Activated naive CD4-positive, alpha-beta T cell treated with anti-CD3 and anti-CD28 coated beads, Interleukin-2, amount 50 U/mL, for 16 hours (primary cell): ENCODE results near the gene YIF1A.
"Not testable (repeated sequence)": the region's sequence is repeated elsewhere in the genome, so short reads cannot be mapped to it uniquely, and the experiment has no call there.

Experiments
- DNase-seq: peaks from one replicate; pipeline ENCODE4 v3.0.0-alpha.2; 2020

YIF1A gene

DNA sequence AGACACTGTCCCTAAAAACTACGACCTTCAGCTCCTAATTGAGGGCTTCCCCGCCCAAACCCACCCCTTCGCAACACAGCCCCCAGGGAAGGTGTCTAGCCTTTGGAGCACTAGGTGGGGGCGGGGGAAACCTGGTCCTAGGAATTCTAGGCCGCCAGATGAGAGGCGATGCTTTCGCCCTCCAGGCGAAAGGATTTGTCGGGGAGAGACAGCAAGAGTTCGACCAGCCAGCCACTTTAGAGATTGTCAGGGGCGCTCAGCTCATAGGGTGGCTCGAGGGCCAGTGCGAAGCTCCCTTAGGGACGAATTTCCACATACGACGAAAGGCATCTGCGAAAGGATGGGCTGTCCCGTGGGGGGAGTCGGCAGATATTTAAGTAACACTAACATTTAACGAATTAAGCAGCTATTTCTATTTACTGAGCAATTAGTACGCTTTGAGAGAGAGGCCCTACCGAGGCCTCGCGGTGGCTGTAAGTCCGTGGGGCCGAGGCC lies 22.6 kb upstream of the YIF1A start:
- DNase-seq: no peak

DNA sequence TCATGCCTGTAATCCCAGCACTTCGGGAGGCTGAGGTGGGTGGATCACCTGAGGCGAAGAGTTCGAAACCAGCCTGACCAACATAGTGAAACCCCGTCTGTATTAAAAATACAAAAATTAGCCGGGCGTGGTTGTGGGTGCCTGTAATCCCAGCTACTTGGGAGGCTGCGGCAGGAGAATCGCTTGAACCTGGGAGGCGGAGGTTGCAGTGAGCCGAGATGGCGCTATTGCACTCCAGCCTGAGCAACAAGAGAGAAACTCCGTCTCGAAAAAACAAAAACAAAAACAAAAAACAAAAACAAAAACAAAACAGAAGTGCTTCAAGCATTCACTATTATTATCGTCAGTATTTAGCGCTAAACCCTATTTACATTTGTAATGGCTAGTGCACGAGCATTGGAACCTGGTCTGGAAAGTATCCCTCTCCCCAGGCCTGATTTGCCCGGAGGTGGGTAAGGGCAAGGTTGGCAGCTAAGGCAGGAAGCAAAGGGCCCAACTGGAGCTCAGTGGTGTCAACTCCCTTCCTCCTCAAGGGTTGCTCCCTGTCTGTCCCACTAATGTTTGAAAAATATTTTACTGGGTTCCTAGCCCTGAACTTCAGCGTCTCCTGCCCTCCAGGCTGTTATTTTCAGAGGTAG lies 22.0 kb upstream of the YIF1A start:
- not testable (repeated sequence) for DNase-seq

DNA sequence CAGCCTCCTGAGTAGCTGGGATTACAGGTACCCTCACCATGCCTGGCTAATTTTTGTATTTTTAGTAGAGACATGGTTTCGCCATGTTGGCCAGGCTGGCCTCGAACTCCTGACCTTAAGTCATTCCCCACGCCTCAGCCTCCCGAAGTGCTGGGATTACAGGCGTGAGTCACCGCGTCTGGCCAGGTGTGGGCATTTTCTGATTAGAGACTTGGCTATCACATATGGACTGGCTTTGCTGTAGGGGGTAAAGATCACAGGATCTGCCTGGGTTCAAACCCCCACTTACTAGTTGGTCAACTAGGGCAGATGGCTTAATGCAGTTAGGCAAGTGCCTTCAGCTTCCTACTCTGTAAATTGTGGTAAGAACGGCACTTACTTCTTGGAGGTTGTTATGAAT lies 21.4 kb upstream of the YIF1A start:
- DNase-seq: no peak

DNA sequence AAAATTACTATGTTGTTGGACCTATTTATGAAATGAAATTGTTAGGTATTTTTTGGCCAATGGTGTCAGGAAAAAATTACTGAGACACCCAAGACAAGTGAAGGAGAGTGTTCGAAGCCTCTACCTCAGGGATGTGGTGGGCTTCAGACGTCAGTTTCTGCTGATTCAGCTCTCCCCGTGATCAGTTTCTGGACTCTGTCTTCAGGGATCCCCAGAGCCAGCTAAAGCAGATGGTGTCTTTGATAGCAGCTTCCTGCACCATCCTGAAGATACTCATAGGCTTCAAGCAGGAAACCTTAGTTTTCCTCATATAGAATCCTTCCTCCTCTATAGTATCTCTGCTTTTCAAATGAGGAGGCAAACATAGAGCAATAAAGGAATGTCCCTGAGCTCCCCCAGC lies 20.5 kb upstream of the YIF1A start:
- no peak for DNase-seq

DNA sequence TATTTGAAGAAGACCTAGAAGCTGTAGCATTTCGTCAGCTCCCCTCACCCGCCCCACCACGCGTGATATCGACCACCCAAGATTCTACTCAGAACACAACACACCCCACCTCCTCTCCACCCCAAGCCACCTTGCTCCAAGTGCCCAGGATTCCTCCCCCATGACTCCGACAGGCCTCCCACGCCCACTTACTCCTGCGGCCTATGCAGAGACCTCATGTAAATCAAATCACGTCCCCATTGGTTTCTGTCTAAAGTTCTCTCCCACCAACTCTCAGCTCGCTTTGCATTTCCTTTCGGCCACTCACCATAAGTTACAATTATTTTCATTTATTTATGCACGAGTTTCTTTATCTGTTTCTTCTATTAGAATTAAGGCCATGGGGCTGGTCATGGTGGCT lies 13.7 kb upstream of the YIF1A start:
- no peak for DNase-seq

DNA sequence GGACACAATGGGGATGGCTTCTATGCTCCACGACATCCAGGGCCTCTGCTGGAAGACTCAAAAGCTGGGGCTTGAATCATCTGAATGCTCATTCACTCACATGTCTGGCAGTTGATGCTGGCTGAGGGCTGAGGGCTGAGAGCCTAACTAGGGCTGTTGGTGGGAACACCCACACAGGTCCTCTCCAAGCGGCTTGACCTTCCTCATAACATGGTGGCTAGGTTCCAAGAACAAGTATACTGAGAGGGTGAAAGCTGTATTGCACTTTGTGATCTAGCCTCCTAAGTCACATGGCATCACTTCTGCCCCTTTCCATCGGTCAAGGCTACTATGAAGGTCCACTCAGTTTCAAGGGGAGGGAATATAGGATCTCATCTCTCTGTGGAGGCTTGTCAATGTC lies 10.2 kb upstream of the YIF1A start:
- no peak for DNase-seq

DNA sequence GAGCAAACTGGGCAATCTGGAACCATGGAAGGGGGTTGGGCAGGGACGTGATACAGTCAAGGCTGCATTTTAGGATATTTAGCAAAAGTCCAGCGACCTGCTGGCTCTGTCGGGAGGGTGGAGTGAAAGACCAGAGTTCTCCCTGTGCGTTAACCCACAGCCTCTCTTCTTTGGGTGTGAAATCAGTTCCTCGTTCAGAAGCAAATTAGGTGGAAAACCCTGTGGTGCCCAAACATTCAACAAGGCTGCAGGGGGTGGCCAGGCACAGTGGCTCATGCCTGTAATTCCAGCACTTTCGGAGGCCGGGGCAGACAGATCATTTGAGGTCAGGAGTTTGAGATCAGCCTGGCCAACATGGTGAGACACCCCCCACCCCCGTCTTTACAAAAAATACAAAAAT lies 8.7 kb upstream of the YIF1A start:
- no peak for DNase-seq

DNA sequence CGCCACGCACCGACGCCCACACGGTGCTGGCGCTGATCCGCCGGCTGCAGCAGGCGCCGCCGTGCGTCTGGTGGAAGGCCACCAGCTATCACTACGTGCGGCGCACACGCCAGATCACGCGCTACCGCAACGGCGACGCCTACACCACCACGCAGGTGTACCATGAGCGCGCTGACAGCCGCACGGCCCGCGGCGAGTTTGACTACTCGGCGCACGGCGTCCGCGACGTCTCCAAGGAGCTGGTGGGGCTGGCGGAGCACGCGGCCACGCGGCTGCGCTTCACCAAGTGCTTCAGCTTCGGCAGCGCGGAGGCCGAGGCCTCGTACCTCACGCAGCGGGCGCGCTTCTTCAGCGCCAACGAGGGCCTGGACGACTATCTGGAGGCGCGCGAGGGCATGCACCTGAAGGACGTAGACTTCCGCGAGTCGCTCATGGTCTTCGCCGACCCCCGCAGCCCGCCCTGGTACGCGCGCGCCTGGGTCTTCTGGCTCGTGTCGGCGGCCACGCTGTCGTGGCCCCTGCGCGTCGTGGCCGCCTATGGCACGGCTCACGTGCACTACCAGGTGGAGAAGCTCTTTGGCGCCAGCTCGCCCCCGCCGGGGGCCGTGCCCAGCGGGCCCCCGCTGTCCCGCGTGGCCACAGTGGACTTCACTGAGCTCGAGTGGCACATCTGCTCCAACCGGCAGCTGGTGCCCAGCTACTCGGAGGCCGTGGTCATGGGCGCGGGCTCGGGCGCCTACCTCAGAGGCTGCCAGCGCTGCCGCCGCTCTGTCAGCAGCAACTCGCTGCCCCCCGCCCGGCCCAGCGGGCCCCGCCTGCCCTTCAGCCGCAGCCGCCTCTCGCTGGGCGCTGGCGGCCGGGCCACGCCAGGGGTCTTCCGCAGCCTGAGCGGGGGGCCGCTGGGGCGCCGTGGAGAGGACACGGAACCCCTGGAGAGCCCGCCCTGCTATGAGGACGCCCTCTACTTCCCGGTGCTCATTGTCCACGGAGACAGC lies 6.0 kb upstream of the YIF1A start:
- DNase-seq: no peak

DNA sequence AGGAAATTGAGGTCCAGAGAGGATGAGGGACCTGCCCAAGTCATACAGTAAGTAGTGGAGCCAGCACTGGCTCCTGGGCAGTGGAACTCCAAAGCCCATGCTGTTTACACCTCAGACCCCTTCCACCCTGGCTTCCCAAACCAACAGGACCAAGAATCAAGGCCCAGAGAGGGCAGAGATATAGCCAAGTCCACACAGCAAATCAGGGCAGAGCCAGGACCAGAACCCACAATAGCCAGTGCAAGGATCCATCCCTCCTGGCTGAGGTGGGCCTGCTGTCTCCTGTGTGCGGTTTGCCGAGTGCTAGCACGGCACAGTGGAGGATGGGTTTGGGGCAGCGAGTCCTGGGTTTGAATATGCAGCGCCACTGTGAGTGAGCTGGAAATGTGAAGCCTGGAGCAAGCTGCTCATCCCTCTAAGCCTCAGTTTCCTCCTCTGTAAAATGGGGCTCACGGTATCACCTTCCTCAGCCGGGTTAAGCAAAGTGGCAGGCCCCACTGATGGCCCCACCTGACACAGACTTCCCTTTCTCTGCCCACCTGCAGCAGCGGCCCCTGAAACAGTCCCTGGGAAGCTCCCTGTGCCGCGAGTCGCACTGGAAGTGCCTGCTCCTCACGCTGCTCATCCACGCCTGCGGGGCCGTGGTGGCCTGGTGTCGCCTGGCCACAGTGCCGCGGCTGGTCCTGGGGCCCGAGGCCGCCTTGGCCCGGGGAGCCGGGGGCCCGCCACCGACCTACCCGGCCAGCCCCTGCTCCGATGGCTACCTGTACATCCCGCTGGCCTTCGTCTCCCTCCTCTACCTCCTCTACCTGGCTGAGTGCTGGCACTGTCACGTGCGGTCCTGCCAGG lies 5.1 kb upstream of the YIF1A start:
- no peak for DNase-seq

DNA sequence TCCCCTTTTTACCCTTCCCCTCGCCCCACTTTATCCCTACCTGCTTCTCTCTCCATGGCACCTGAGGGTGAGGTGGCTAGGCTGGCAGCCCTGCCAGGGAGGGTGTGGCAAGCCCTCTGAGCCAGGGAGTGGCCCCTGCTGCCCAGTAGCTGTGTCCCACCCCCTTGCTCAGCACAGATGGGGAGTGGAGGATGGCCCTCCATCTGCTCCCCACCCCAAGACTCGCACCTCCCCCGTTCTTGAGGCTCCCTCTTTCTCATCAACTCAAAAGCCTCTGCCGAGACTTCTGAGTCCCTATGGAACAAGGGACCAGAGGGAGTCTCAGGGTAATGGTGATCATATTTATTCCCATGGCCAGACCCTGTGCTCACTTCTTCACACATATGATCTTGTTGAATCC lies 4.4 kb upstream of the YIF1A start:
- no peak for DNase-seq

DNA sequence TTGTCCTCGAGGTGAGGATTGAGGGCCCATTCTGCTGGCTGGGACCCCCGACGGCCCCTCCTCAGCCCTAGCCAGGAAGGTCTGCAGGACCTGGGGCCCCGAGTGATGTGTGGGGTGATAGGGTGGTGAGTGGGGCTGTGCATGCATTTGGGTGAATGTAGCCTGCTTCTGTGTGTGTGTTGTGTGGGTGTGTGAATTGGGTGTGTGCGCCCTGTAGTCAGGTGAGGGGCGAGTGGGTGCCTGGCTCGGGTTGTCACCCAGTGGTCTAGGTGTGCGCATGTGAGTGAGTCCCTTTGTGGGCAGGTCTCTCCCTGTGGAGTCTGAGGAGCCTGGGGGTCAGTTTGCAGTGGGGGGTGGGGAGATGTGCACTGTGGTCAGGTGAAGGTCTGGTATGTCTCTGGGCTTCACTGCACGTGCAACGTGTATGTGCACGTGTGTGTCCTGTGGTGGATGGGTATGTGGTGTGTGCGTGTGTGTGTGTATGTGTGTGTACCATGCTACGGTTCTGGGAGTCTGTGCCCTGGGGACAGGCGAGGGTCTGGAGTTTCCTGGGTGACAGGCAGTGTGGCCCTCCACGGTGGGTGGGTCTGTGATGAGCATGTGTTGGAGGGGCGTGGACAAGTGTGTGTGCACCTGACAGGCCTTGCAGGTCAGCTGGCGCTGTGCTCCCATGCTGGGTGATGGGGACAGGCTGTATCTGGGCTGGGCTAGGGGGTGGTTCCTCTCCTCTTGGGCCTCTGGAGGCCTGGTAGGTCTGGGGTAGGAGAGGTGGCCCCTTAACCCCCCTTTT lies 3.8 kb upstream of the YIF1A start:
- no peak for DNase-seq

DNA sequence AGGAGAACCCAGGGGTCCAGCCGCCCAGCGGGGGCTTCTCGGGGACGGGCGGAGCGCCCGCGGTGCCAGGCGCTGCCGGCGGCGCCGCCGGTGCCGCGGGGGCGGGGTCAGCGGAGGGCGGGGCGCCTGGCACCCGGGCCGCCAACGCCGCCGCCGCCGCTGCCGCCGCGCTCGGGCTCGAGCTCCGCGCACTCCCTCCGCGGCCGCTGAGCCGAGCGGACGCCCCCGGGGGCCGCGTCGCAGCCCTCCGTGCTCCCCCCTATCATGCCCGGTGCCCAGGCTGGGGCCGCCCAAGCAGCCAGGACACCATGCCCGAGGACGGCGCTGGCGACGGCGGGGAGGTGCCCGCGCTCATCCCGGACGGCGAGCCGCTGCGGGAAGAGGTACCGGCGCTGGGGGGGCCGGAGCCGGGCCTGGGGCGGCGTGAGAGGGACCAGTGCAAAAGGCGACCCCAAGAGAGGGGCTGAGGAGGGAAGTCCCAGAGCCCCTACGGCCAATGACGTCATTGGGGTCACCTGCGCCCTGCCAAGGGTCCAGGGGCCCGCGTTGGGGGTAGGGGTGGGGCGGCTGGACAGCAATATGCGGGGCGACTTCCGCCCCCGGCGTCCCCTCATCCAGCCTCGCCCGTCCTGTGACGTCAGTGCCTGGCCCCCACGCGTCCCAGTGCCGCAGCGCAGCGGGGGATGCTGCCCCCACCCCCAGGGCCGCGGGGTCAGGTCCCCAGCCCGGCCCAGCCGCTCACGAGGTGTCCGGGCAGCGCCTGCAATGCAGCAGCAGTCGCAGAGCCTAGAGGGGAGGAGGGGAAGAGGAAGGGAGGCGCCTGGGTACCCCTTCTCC lies 3.0 kb upstream of the YIF1A start, which contains the start of gene TMEM151A:
Gene TMEM151A (plus strand): TSS at position 189 of the 837 bp plus-strand sequence. CDS start 120 bp downstream, at position 309.
- peak; percentile 57 for DNase-seq

DNA sequence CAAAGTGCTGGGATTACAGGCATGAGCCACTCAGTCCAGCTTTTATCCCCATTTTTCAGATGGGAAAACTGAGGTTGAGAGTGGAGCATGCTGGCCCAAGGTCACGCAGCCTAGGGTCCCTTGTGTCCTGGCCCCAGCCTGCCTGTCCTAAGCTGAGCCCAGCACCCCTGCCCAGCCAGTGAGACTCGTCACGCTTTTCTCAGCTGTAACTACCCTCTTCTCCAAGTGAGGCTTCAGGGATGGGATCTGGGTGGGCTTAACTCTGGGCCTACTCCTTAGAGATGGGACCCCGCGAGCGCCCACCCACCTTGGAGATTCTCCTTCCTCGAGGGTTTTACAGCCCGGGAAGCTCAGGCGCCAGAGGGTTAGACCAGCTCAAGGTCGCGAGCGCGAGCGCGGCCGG lies 2.4 kb upstream of the YIF1A start:
- DNase-seq: no peak

DNA sequence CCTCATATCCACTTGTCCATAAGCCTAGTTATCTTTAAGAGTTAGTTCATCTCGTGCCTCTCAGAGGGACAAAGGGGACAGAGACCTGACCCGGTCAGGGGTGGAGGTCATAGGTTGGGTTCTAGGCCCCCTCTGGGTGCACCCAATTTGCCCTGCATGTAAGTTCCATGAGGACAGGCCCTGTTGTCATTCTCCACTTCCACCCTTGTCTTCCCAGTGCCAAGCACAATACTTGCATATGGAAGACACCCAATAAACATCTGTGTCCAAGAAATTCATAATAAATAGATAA lies 1.3 kb upstream of the YIF1A start:
- DNase-seq: no peak

DNA sequence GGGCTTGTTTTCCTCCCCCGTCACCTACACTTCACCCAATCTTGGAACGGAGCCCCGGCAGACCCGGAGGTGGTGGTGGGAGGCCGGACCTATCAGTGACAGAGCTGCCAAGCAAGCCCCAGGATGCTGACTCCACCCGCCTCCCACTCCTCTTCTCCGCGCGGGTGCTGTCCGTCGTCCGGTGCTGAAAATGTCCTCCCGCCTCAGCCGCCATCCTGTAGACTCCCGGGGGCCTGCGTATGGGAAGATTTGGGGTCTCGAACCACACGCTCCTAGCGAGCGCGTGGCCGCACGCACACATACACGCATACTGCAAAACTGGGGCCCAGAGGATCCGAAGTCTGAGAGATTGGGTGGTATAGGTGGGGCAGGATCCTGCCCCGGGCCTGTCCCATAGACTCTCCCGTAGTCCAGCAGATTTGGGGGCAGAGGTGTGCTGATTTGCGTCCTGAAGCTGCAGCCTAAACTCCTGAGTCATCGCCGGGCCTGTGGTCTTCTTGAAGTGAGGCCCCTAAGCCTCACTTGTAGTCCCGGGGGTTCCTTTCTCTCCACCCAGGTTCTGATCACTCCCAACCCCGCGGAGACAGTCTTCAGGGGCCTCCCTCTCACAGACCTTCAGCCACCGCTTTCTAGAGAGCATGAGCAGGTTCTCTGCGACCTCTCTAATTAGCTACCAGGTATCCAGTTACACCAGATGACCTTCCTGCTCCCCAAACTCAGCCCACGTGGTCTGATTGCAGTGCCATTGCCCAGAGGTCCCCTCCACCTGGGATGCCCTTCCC lies 796 bp upstream of the YIF1A start:
- peak; percentile 86 for DNase-seq

DNA sequence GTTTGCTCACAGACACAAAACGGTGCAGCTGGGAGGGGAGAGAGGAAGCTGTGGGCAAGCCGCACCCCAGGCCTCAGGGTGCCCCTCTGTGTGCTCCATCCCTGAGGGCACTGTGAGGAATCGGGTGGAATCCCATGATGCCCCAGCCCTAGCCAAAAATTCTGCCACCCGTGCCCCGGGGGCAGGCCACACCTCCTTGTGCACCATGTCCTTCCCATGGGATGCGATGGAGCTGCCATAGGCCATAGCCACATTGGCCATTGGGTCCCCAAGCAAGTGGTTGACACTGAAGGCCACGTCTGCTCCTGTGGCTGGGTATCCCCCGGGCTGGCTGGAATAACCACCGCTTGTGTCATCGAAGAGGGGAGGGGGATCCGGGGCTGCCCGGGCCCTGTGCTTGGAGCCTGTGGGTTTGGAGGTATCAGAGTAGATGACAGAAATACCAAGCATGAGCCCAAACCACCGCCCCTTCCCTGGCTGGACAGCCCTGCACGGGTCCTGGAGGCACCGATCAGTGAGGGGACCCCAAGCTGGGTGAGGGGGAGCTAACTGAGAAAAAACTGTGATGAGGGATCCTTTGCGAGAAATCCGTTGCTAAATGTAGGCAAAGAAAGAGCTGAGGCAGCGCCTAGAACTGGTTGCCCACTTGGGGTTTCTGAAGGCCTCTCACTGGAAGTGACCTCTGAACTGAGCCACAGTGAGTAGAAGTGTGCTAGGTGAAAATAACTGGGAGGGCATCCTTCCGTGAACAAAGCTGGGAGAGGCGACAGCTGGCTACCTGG lies 863 bp downstream of the YIF1A start:
- no peak for DNase-seq

DNA sequence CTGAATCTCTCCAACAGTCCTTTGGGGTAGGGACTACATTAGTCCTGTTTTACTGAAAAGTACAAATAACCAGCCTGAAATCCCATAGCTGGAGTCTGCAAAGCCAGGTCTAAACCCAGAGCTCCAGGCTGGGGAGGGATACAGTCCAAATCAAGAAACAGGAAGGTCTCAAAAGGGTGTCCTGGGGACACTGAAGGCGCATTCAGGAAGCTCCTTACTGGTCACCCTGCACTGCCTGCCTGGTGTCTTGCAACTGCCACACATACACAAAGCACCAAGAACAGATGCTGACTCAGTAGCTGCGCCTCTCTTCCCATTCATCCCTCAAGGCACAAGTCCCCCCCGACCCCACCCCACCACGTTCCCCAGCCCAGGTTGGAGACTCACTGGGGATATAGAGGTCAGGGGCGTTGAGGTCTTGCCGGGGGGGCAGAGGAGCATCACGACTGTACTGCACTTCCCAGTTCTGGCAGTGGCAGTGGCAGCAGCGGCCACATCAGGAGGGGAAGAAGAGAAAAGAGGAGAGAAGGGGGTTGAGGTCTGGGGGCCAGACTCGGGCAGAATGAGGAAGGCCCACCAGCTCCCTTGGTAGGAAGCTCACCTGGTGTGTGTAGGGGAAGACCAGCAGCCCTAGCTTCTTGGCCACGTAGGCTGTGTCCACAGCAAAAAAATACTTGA lies 1.6 kb downstream of the YIF1A start:
- DNase-seq: no peak

DNA sequence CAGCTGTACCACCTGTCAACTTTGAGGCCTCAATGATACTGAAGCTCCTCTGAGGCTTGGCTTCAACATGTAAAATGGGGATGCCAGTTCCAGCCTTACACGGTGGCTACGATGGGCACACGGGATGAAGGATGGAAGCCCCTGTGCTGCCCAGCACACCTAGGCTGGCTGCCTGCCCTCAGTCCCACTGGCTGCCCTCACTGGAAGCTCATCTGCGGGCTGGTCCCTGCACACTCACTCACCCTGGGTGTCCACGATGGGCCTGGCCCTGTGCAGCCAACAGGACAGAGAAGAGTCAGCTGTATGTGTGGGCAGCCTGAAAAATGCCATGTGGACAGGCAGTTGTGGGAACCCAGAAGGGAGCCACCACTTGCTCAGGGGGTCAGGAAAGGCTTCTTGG lies 2.2 kb downstream of the YIF1A start:
- no peak for DNase-seq

DNA sequence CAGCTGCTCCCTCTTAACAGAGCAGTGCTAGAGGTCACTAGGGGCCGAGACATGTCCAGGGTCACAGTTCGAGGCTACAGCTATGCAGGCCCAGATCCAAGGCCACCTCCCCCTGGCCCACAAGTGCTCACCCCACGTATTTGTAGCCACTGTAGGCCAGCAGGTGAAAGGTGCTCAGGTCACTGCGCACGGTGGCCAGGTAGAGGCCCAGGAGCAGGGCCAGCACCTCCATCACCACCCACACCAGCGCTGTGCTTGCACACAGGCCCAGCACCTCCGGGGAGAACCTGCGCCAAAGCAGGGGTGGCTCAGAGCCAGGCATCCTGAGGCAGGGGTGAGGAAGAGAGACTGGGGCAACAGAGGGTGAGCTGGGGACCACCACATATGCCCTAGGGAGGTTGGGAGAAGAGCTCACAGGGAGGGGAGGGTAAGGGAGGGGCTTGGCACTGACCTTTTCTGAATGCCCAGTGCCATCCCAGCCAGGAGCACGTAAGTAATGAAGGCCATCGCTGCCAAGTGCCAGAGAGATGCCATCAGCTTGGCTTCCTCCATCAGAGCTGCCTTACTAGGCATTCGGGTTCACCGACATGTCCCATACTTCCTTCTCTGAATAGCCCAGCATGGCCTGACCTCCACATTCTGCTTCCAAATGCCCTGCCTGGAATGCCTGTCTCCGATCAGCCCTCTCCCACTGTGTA lies 3.5 kb downstream of the YIF1A start:
- DNase-seq: no peak
